Activated CD8-positive, alpha-beta T cell treated with anti-CD3 and anti-CD28 coated beads for 36 hours (primary cell): Measurements from ENCODE around the gene MKS1. TPM values are rescaled to one million over a fixed set of nuclear protein-coding genes. Genes with fewer than 3 reads are reported as not detected.

Experiments used
- ATAC-seq: fragments of 200-7000 bp; cut with Tn5 transposase; one replicate; pipeline ENCODE4 v1.10.0; 2021; ENCODE audit warnings: mild to moderate bottlenecking, moderate library complexity
- CTCF ChIA-PET: fragments of 350-600 bp; sonication (Branson Sonifier 250); formaldehyde crosslinking; loops from one replicate; lab custom pipeline; 2021; ENCODE audit warnings: antibody characterized with exemption; lab: Charles Lee
- POLR2A ChIA-PET: fragments of 350-600 bp; sonication (Branson Sonifier 250); formaldehyde crosslinking; loops from one replicate; lab custom pipeline; 2021; ENCODE audit warnings: antibody characterized with exemption; lab: Charles Lee
- DNase-seq: peaks from one replicate; pipeline ENCODE4 v3.0.0-alpha.2; 2020
- H3K27ac Mint-ChIP-seq: one replicate; pipeline ENCODE4 v1.8.0; 2021; ENCODE audit warnings: mild to moderate bottlenecking, mixed read lengths
- H3K27me3 Mint-ChIP-seq: one replicate; pipeline ENCODE4 v1.8.0; 2021; ENCODE audit warnings: mixed read lengths
- H3K36me3 Mint-ChIP-seq: one replicate; pipeline ENCODE4 v1.8.0; 2021; ENCODE audit warnings: low read depth, mixed read lengths
- H3K4me1 Mint-ChIP-seq: one replicate; pipeline ENCODE4 v1.8.0; 2021; ENCODE audit warnings: low read depth, mixed read lengths
- H3K4me3 Mint-ChIP-seq: one replicate; pipeline ENCODE4 v1.8.0; 2021; ENCODE audit warnings: mild to moderate bottlenecking, moderate library complexity, mixed read lengths
- H3K9me3 Mint-ChIP-seq: one replicate; pipeline ENCODE4 v1.8.0; 2021; ENCODE audit warnings: mixed read lengths
- intact Hi-C: fragments of 100-400 bp; cut with micrococcal nuclease; formaldehyde crosslinking; loops from one replicate; pipeline ENCODE4 v1.10.0; 2022
- total RNA-seq, 2 experiments: library from RNA; stranded (reverse); gene quantifications; one replicate each; pipeline ENCODE4 v1.2.3, GENCODE V29; 2021
- TF ChIP-seq, protein P1 (sequence below): fragments of 200-600 bp; IDR thresholded peaks from one replicate; pipeline ENCODE4 v1.8.0; 2022; ENCODE audit warnings: antibody characterized with exemption, mild to moderate bottlenecking

MKS1 gene
- total RNA-seq, 2 experiments from 2014 or later: 20.7 to 24.8 TPM

DNA sequence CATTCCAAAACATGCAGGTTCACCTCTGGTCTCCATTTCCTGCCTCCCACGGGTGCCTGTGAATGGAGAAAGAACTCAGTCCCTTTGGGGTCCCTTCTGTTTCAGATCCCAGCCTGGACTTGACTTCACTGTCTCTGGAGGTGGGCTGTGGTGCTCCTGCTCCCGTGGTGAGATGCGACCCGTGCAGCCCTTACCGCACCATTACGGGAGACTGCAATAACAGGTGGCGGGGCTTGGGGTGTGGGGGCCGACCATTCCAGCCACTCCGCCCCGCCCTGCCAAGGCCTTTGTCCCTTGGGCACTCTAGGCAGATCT lies 29.9 kb upstream of the MKS1 start:
- intact Hi-C loops: no loop called here
- Mint-ChIP-seq H3K9me3 (no peaks in the 10 kb centered on the region), H3K27ac (no peak overlapping the region), H3K27me3 (peaks cover 10% of the 10 kb centered on the region), H3K4me1 (peaks cover 10% of the 10 kb centered on the region), H3K4me3 (peak overlapping the region; percentile 67), H3K36me3 (no peaks in the 10 kb centered on the region)
- ATAC-seq (no peak), DNase-seq (no peak)
- TF ChIP-seq, protein P1, sequence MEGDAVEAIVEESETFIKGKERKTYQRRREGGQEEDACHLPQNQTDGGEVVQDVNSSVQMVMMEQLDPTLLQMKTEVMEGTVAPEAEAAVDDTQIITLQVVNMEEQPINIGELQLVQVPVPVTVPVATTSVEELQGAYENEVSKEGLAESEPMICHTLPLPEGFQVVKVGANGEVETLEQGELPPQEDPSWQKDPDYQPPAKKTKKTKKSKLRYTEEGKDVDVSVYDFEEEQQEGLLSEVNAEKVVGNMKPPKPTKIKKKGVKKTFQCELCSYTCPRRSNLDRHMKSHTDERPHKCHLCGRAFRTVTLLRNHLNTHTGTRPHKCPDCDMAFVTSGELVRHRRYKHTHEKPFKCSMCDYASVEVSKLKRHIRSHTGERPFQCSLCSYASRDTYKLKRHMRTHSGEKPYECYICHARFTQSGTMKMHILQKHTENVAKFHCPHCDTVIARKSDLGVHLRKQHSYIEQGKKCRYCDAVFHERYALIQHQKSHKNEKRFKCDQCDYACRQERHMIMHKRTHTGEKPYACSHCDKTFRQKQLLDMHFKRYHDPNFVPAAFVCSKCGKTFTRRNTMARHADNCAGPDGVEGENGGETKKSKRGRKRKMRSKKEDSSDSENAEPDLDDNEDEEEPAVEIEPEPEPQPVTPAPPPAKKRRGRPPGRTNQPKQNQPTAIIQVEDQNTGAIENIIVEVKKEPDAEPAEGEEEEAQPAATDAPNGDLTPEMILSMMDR: no peak
- POLR2A ChIA-PET: interaction anchor here (0.6 to 1.7 kb wide), 4 partner anchors 20 to 101 kb away, joined by 3 to 4 read pairs (median 3); partner anchors contain the start of gene MKS1
- CTCF ChIA-PET: interaction anchor here (0.7 to 4.3 kb wide), 24 partner anchors 8 to 223 kb away, joined by 3 to 33 read pairs (median 5); partner anchors contain the start of genes LPO and MKS1

DNA sequence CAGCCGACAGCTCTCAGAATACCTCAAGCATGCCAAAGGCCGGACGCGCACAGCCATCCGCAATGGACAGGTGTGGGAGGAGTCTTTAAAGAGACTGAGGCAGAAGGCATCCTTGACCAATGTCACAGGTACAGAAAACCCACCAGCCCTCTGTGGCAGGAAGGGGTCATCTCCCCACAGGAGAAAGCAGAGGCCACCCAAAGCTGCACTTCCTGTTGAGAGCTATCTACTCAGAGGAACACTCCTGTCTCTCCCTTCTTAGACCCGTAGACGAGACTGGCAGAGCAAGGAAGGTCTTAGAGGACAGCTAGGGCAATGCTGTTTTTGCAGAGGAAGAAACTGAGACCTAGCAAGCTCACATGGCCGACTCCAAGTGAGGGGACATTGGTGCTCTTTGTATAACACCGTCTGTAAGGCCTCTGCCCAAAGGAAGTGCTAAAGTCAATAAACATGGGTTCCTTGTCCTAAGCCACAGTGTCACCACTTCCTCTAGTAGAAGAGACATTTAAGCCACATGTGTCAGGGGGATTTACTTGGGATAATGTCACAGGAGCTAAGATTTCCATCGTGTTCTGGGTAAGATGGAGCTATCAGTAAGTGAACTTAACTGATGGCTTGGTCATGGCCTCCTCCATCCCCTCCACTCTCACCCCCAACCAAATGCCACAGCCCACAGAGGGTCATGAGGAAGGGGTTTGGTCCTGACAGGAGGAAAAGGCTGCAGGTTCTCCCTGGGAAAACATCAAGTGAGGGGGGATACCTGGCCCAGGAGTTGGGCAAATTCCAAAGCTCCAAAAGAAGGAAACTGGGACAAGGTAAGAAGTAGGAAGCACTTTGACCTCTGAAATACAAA lies 28.7 kb upstream of the MKS1 start:
- Mint-ChIP-seq H3K4me3 (no peak overlapping the region), H3K27me3 (peaks cover 19% of the 10 kb centered on the region), H3K36me3 (no peaks in the 10 kb centered on the region), H3K9me3 (no peaks in the 10 kb centered on the region), H3K4me1 (peaks cover 12% of the 10 kb centered on the region), H3K27ac (no peak overlapping the region)
- ChIA-PET POLR2A (interaction anchor here (0.6 to 1.4 kb wide), 2 partner anchors 11 to 29 kb away, joined by 3 read pairs; partner anchors contain the start of gene MKS1), CTCF (interaction anchor here (0.8 to 4.3 kb wide), 7 partner anchors 10 to 170 kb away, joined by 3 to 33 read pairs (median 6); partner anchors contain the start of genes LPO and MKS1)
- ATAC-seq: no peak
- TF ChIP-seq, protein P1: no peak
- intact Hi-C loops: no loop called here
- DNase-seq: no peak

DNA sequence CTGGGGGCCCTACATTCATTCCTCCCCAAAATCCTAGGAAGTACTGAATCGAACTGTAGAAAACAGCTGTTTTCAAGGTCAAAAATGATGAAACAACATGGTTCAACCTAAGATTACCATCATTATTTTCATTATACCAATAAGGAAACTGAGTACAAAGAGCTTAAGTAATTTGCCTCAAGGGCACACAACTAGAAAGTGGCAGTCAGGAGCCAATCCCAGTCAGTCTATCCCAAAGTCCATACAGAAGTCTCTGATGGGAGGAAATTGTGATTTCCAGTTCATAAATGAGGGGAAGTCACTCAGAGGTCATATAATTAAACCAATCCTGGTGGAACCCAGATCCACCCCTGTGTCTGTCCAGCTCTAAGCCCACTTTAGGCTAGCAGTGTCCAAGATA lies 27.7 kb upstream of the MKS1 start:
- ChIA-PET CTCF (interaction anchor here (1.1 to 4.3 kb wide), 5 partner anchors 9 to 71 kb away, joined by 3 to 33 read pairs (median 6); partner anchors contain the start of genes LPO and MKS1), POLR2A (interaction anchor here (0.8 to 1.4 kb wide), 2 partner anchors 9 to 28 kb away, joined by 3 read pairs; partner anchors contain the start of gene MKS1)
- no peak for ATAC-seq
- no peak for DNase-seq
- peaks cover 13% of the 10 kb centered on the region for H3K4me1 Mint-ChIP-seq
- TF ChIP-seq, protein P1: no peak
- H3K4me3 Mint-ChIP-seq: no peak overlapping the region
- intact Hi-C loops: no loop called here
- peaks cover 19% of the 10 kb centered on the region for H3K27me3 Mint-ChIP-seq
- H3K9me3 Mint-ChIP-seq: no peaks in the 10 kb centered on the region
- H3K36me3 Mint-ChIP-seq: no peaks in the 10 kb centered on the region
- H3K27ac Mint-ChIP-seq: no peak overlapping the region

DNA sequence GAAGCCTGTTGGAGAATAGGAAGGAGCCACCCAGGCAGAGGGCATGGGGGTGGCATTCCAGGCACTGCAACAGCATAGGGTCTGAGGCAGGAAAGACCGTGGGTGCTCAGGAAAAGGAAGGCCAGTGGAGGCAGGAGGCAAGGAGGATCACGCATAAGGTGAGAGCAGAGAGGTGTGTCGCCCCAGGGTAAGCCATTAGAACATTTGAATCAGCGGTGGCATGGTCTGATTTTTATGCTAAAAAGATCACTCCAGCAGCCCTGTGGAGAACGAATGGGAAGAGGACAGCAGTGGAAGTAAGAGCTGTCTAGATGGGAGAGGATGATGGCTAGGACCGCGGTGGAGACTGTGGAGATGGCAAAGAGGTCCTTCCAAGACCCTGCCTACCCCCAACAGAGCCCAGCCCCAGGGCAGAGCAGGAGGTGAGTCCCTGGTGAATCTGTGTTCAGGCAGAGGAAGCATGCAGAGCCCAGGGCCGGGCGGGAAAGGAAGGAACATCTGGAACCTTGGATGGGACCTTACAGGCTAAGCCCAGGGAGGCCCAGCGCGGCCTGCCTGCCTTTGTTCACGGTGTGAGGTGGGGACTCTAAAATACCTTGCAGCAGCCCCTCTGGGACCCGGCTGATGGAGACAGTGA lies 27.2 kb upstream of the MKS1 start:
- Mint-ChIP-seq H3K27me3 (peaks cover 22% of the 10 kb centered on the region), H3K27ac (no peak overlapping the region), H3K4me1 (peaks cover 13% of the 10 kb centered on the region), H3K36me3 (no peaks in the 10 kb centered on the region), H3K4me3 (no peak overlapping the region), H3K9me3 (no peaks in the 10 kb centered on the region)
- DNase-seq: no peak
- intact Hi-C loops: no loop called here
- ChIA-PET POLR2A (interaction anchor here (0.8 to 1.4 kb wide), 2 partner anchors 10 to 27 kb away, joined by 3 read pairs; partner anchors contain the start of gene MKS1), CTCF (interaction anchor here (1.8 to 4.3 kb wide), 3 partner anchors 27 to 71 kb away, joined by 4 to 33 read pairs (median 11); partner anchors contain the start of gene MKS1)
- ATAC-seq: no peak
- TF ChIP-seq, protein P1: no peak
